HFFc6 (cell line): ENCODE measurements around the gene CTSF. TPM values are rescaled to one million over a fixed set of nuclear protein-coding genes. Genes with fewer than 3 reads are reported as not detected.

Experiments used
- DNase-seq: peaks from one replicate; pipeline ENCODE4 v3.0.0-alpha.2; 2018
- H3K27ac Mint-ChIP-seq: 2 replicates; pipeline ENCODE4 v1.8.0; 2020; ENCODE audit warnings: mild to moderate bottlenecking, mixed read lengths
- H3K27me3 Mint-ChIP-seq: 2 replicates; pipeline ENCODE4 v1.8.0; 2021; ENCODE audit warnings: mild to moderate bottlenecking, moderate library complexity, mixed read lengths; ENCODE audit not compliant: insufficient read depth
- H3K36me3 Mint-ChIP-seq: 2 replicates; pipeline ENCODE4 v1.8.0; 2021; ENCODE audit warnings: low read depth, mixed read lengths
- H3K4me1 Mint-ChIP-seq: 2 replicates; pipeline ENCODE4 v1.8.0; 2020; ENCODE audit warnings: low read depth, mixed read lengths
- H3K4me3 Mint-ChIP-seq: 2 replicates; pipeline ENCODE4 v1.8.0; 2020; ENCODE audit warnings: mild to moderate bottlenecking, moderate library complexity, mixed read lengths
- H3K9me3 Mint-ChIP-seq: 2 replicates; pipeline ENCODE4 v1.8.0; 2020; ENCODE audit warnings: mild to moderate bottlenecking, mixed read lengths
- total RNA-seq, 6 experiments: library from RNA; stranded (reverse); fragmentation: NEBNext Ultra II Directional; extraction: Animal tissue kit (Norgen Biotek cat#: 25700); gene quantifications; 2 replicates in 1 of 6; 3 replicates in 5 of 6; pipeline ENCODE4 v1.2.3, GENCODE V29; 2021
- TF ChIP-seq, protein P1 (sequence below): fragments of 200-600 bp; sonication (generic); IDR thresholded peaks from 2 replicates; pipeline ENCODE4 v1.5.0; 2021; ENCODE audit warnings: antibody characterized with exemption, mild to moderate bottlenecking

Gene CTSF
- total RNA-seq, 6 experiments from 2014 or later, result 5.2 to 20.0 (median 6.6) TPM

DNA sequence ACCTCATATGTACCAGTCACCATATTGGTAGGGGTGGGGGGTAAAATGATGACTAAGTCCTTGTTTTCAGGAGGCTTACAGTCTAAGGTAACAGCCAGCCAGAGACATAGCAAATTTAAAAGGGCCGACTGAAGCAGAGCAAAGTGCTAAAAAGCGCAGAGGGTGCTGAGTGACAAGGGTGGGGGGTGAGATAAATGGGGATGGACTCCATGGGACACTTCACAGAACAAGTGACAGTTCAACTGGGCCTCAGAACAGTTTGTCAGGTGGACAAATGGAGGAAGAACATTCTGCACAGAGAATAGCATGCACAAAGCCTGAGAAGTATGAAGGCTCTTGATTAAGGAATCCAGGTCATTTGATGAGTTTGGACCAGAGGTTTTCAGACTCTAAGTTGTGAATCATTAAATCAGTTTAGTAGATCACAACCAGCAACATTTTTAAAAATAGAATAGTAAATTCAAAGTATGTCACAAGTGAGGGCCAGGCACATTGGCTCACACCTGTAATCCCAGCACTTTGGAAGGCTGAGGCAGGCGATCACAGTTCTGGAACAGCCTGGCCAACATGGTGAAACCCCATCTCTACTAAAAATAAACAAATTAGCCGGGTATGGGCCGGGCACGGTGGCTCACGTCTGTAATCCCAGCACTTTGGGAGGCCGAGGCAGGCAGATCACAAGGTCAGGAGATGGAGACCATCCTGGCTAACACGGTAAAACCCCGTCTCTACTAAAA lies 43.9 kb downstream of the CTSF start:
- H3K9me3 Mint-ChIP-seq, result no peaks in the 10 kb centered on the region
- peaks cover 11% of the 10 kb centered on the region; the same call in 1 of the 2 replicates for H3K36me3 Mint-ChIP-seq
- H3K27me3 Mint-ChIP-seq, result peaks cover 4% of the 10 kb centered on the region
- no peak overlapping the region for H3K4me3 Mint-ChIP-seq
- DNase-seq, result no peak
- H3K4me1 Mint-ChIP-seq, result no peaks in the 10 kb centered on the region
- H3K27ac Mint-ChIP-seq, result no peak overlapping the region
- TF ChIP-seq, protein P1, sequence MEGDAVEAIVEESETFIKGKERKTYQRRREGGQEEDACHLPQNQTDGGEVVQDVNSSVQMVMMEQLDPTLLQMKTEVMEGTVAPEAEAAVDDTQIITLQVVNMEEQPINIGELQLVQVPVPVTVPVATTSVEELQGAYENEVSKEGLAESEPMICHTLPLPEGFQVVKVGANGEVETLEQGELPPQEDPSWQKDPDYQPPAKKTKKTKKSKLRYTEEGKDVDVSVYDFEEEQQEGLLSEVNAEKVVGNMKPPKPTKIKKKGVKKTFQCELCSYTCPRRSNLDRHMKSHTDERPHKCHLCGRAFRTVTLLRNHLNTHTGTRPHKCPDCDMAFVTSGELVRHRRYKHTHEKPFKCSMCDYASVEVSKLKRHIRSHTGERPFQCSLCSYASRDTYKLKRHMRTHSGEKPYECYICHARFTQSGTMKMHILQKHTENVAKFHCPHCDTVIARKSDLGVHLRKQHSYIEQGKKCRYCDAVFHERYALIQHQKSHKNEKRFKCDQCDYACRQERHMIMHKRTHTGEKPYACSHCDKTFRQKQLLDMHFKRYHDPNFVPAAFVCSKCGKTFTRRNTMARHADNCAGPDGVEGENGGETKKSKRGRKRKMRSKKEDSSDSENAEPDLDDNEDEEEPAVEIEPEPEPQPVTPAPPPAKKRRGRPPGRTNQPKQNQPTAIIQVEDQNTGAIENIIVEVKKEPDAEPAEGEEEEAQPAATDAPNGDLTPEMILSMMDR, result no peak

GRCh38 chr11:66523611-66524010 lies 44.8 kb downstream of the CTSF start:
- H3K36me3 Mint-ChIP-seq, result peaks cover 11% of the 10 kb centered on the region; the same call in 1 of the 2 replicates
- H3K27me3 Mint-ChIP-seq, result peaks cover 4% of the 10 kb centered on the region
- no peak for DNase-seq
- H3K27ac Mint-ChIP-seq, result no peak overlapping the region
- no peaks in the 10 kb centered on the region for H3K9me3 Mint-ChIP-seq
- TF ChIP-seq, protein P1, result no peak
- no peak overlapping the region for H3K4me3 Mint-ChIP-seq
- H3K4me1 Mint-ChIP-seq, result no peaks in the 10 kb centered on the region

Other genes starting within 250 kb of the CTSF start
- gene RIN1, start 232.2 kb downstream of the CTSF start, total RNA-seq, result 10 to 100 TPM; 32.9 to 55.0 (median 49.8) TPM
- 10 to 100 TPM; 41.2 to 66.6 (median 61.2) TPM for gene BRMS1, start 223.5 kb downstream of the CTSF start, total RNA-seq
- 10 to 100 TPM; 21.5 to 26.4 (median 24.3) TPM for gene B4GAT1, start 221.0 kb downstream of the CTSF start, total RNA-seq
- gene SLC29A2, start 196.8 kb downstream of the CTSF start, total RNA-seq, result not detected
- gene NPAS4, start 147.6 kb downstream of the CTSF start, total RNA-seq, result under 1 TPM in 3 of 6 experiments, not detected in 3; 0.14 to 0.36 (median 0.35) TPM
- 10 to 100 TPM; 55.6 to 74.1 (median 67.6) TPM for gene MRPL11, start 129.8 kb downstream of the CTSF start, total RNA-seq
- 1 to 10 TPM; 6.7 to 8.0 (median 7.2) TPM for gene PELI3, start 101.7 kb downstream of the CTSF start, total RNA-seq
- 10 to 100 TPM; 54.8 to 71.6 (median 58.2) TPM for gene DPP3, start 88.2 kb downstream of the CTSF start, total RNA-seq
- 10 to 100 TPM; 14.9 to 21.4 (median 17.3) TPM for gene BBS1, start 58.0 kb downstream of the CTSF start, total RNA-seq
- 10 to 100 TPM; 15.4 to 23.3 (median 18.6) TPM for gene ZDHHC24, start 22.6 kb downstream of the CTSF start, total RNA-seq
- gene ACTN3, start 21.7 kb downstream of the CTSF start, total RNA-seq, result under 1 TPM in 4 of 6 experiments, not detected in 2; 0.07 to 0.24 (median 0.10) TPM
- under 1 TPM; 0.19 to 0.66 (median 0.37) TPM for gene CCDC87, start 24.5 kb upstream of the CTSF start, total RNA-seq
- gene CCS, start 24.6 kb upstream of the CTSF start, total RNA-seq, result 10 to 100 TPM; 25.8 to 27.4 (median 26.5) TPM
- 10 to 100 TPM; 54.1 to 71.5 (median 64.9) TPM for gene RBM14, start 48.0 kb upstream of the CTSF start, total RNA-seq
- gene RBM4, start 70.1 kb upstream of the CTSF start, total RNA-seq, result 100 to 1,000 TPM; 130 to 147 (median 134) TPM
- gene RBM4B, start 109.3 kb upstream of the CTSF start, total RNA-seq, result 10 to 100 TPM; 17.0 to 21.1 (median 18.2) TPM
- under 1 TPM in 5 of 6 experiments, not detected in 1; 0.13 to 0.94 (median 0.33) TPM for gene SPTBN2, start 160.6 kb upstream of the CTSF start, total RNA-seq